GM18507 (cell line): ENCODE measurements around the gene EDEM1.

ENCODE experiments used
- DNase-seq: peaks from one replicate; pipeline ENCODE4 v3.0.0; 2011; ENCODE audit warnings: low read depth; ENCODE audit not compliant: insufficient read length; ENCODE audit errors: extremely low spot score
- FAIRE-seq: peaks from 2 replicates; lab custom pipeline; 2011; peaks lifted over from hg19 to GRCh38; lab: Jason Lieb, UNC

The EDEM1 gene

DNA sequence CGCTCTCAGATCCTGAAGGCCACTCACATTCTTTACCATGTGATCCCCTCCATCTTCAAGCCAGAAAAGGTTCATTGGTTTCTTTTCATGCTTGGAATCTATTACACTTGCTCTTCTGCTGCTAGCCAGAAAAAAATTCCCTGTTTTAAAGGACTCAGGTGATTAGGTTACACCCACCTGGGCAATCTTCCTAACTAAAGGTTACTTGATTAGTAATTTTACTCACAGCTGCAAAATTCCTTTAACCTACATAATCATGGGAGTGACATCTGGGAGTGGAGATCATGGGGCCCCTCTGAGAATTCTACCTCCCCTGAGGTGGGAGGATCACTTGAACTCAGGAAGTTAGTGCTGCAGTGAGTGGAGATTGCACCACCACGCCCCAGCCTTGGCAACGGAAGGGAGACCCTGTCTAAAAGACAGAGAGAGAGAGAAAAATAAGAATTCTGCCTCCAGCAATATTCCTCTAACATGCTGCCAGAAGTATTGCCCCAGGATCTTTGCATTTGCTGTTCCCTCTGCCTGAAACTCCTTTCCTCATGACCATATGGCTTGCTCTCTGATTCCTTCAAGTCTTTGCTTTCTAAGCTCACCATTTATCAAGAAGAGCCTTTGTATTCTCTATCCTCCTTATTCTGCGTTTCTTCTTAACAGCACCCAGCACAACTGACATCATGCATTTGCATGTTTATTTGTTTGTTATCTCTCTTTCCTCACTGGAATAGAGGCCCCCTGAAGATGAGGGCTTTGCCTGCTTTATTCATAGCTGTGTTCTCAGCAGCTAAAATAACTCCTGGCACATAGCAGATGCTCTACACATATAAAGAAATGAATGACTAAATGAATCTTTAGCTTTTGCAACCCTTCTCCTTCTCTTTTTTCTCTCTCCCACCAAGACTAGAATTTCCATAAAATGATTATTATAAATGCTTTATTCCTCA lies 68.2 kb downstream of the EDEM1 start:
- no peak for DNase-seq
- FAIRE-seq, result no peak

DNA sequence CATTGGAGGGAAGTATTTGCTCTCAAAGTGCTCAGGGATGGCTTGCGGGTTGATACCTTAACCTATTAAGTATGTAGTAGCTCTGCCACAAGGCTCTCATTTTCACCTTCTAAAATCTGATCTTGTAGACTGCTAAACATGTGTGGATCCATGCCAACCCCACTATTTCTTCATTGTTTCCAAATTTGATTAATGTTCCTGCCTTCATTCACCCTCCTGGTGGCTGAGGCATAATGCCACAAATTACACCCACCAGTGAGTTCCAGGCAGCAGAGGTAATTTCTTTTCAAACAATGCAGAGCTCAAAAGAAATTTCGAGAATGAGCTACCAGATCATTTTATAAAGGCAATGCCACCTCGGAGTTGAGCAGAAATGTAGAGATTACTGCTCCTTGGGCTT lies 71.0 kb downstream of the EDEM1 start:
- FAIRE-seq, result no peak
- no peak for DNase-seq

DNA sequence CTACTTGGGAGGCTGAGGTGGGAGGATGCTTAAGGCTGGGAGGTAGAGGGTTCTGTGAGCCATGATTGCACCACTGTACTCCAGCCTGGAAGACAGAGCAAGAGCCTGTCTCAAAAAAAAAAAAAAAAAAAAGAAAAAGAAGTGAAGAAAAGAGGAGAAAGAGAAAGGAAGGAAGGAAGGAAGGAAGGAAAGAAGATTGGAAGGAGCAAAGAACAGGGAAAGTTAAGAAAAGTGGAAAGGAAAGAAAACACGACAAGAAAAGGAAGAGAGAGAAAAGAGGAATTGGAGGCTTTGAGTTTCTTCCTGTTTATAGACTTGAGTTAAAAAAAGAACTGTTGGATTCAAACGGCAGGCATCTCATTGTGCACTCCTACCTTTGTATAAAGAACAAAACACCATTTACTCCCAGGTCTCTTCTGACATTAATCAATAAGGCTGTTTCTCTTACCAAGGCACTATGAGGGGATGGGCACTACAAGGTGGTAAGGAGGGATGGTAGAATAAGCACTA lies 73.5 kb downstream of the EDEM1 start:
- DNase-seq, result no peak
- FAIRE-seq, result no peak

DNA sequence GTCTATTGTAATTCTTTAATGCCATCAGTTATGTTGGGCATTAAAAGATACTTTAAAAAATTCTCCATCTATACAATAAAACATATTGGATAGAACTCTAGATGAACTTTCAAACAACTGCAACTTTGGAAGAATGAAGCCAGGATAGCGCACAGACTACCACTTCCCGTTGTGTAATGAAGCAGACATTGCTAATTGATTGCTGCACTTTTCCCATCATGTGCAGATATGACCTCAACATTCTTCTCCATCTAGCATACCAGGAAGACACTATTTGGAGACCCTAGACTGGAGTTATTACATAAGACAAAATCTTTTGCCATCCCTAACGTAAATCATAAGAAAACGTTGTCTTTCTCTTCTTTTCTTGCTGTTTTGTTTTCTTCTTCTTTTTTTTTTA lies 75.0 kb downstream of the EDEM1 start:
- DNase-seq, result no peak
- no peak for FAIRE-seq

DNA sequence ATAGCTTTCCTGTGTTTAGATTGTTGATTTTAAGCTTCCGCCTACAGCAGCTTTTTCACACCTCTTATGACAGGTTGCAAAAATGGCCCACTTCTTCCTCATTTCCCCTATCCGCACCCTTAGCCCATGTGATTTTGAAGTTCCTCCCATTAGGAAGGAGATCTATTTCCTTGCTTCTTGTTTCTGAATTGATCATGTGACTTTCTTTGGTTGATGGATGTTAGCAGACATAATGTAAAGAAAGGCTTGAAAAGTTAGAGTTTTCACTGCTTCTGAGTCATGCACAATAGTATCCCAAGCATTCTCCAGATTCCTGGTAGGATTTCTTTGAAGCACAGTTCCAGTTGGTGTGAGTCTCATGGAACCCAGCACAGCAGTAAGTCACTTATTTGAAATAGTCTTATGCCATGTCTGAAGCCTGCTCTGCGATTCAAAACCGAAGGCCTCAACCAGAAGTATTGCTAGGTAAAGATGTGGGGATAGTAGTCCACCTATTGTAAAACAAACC lies 76.6 kb downstream of the EDEM1 start:
- FAIRE-seq (no peak), DNase-seq (no peak)

DNA sequence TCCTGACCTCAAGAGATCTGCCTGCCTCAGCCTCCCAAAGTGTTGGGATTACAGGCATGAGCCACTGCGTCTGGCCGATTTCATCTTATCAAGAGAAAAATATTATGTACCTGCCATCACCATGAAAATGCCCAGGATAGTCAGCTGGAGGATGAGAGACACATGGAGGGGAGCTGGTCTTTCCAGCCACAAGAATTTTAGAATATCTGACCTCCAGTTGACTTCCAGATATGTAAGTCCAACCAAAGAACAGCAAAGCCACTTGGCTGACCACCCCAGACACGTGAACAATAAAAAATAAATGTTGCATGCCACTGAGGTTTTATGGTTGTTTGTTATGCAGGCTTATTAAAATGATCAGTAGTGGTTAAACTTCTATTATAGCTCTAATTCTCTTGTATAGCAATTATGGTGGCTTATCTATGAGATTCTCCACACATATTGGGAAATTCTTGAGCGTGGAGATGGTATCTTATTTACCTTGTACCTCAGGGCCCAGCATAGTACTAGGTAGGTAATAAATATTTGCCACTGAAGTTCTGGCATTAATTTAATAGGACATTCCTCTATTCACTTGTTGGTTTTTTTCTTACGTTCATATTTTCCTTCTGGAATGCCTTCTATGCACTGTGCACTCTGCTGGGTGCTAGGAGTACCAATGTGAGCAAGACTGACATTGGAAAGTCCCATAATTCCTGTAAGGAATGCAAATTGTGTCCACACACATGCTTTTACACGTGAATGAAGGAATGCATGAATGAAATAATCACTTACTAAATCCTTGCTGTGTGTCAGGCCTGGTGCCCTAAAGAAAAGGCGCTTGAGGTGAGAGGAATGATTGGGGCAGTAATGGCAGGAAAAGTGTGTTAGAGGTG lies 77.6 kb downstream of the EDEM1 start:
- DNase-seq, result no peak
- no peak for FAIRE-seq

DNA sequence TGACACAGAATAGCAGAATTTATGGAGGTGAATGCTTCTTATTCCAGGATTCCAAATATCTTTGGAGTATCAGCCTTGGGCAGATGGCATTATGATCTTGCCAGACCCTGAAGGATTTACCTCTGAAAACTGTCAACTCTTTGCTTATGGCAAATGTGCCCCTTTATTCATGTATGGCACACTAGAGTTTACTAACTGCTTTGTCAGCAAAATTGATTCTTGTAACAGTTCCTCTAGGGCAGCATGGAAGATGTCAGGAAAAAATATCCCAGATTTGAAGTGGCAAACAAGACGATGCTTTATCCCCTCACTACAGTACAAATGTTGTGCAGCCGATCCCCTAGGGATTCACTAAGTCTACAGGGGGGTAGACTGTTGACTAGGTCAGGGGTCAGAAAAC lies 79.7 kb downstream of the EDEM1 start:
- FAIRE-seq (no peak), DNase-seq (no peak)

DNA sequence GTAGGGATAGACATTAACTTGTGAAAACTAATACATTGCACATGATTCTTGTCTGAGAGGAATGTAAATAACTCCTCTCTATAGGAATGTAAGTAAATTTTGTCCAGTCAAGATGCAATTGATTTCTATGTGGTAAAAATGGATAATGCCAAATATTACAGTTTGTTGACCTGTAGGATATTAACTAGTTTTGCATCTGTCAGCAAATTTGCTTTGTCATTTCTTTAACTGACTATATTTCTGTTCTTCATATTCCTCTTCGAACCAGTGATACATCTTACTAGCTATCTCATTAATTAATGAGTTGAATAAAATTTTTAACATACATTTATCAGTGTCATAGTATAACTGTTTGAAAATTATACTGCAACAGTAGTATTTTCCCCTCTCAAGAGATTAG lies 80.4 kb downstream of the EDEM1 start:
- DNase-seq (no peak), FAIRE-seq (no peak)
